ENCODE measurements around the gene MDK.
A peak's percentile ranks its signal among the peaks of the same experiment; 100 is the strongest.

MDK gene

DNA sequence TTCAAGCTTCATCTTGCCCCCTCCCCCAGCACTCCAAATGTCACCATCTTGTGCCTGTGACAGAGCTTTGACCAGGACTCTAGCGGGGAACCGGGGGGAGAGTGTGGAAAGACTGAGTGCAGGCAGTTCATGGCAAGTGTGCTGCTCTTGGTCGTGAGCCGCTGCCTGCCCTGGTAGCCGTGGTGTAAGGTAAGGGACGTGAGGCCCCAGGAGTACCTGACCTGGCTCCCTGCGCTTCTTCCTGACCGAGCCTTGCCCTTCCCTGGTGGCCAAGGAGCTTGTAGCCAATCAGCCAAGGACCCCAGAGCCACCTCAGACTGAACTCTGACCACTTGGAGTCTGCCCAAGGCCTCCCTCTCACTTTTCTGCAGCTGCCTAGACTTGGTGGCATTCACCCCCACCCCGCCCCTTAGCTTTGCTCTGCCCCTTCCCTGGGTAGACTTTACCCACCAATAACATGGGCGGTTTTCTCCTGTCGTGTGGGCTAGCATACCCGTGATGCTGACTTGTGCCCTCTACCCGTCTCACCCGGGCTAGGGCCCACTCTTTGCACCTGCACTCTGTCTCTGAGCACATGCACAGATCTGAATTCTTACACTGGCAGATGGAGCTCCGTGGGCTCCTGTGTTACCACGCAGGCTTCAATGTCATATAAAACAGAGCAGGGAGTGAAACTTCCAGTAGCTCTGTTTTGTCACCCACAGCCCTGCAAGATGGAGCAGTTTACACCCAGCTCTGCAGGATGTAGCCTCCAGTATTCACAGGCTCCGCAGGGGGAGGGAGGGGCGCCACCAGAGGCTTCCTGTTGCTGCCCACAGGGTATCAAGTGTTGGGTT lies 32.7 kb upstream of the MDK start:
- no peak for DNase-seq

GRCh38 chr11:46350695-46351094 lies 30.8 kb upstream of the MDK start:
- DNase-seq: no peak

GRCh38 chr11:46351148-46351547 lies 30.3 kb upstream of the MDK start:
- no peak for DNase-seq

DNA sequence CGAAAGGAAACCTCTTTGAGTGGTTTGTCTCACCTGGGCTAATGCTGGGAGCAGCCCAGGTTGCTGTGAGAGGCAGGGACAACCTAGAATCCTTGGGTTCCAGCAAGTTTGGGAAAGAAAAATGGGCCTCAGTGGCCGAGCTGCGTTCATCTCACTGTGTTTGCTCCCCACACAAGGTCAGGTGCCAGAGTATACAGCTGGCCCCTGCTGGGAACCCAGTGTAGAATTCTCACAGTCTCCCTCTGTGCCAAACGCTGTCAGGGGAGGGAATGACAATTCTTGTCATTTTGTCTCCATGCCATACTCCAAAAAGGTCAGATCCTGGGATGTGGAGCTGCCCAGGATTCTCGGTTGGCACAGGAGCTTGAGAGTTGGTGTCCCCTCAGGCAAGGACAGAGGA lies 29.9 kb upstream of the MDK start:
- no peak for DNase-seq

GRCh38 chr11:46352063-46352841 lies 29.2 kb upstream of the MDK start:
- peak; percentile 81 for DNase-seq

DNA sequence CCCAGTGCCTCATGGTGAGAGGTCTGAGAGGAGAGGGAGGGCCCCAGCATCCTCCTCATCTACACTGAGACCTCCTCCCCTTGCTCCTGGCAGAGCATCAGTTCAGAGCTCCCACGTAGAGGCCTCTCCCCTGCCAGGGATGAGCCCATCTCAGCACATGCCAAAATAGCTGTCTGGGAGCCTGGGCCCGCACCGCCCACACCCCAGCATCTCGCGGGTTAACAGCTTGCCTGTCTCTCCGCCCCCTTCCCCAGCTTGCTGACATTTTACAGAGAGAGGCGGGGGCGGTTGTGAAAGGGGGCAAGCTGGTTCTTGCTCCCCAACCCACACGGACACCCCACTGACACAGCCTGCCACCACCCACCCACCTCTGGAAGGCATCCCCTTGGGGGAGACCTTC lies 27.8 kb upstream of the MDK start:
- no peak for DNase-seq

- no peak for DNase-seq
Measured at GRCh38 chr11:46356924-46357482, 24.5 kb upstream of the MDK start.

DNA sequence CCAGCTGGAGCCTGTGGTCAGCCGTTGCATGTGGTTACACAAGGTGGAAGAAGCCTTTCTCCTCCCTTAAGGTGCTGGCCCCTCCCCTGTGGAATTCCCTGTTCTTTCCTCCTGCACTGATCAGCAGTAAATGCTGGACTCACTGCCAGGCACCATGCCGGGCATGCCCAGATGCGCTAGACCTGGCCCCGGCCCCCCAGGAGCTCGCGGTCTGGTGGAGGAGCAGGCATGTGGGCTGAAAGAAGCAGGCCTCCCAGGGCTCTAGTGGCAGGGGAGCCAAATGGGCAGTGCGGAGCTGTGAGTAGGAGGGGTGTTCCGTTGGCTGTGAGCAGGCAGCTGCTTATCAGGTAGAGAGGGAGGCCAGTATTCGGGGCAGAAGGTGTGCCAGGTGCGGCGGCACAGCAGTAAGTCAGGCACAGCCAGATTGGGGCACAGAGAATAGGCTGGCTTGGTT lies 24.0 kb upstream of the MDK start:
- peak; percentile 61 for DNase-seq

GRCh38 chr11:46359953-46360352 lies 21.5 kb upstream of the MDK start:
- DNase-seq: no peak

DNA sequence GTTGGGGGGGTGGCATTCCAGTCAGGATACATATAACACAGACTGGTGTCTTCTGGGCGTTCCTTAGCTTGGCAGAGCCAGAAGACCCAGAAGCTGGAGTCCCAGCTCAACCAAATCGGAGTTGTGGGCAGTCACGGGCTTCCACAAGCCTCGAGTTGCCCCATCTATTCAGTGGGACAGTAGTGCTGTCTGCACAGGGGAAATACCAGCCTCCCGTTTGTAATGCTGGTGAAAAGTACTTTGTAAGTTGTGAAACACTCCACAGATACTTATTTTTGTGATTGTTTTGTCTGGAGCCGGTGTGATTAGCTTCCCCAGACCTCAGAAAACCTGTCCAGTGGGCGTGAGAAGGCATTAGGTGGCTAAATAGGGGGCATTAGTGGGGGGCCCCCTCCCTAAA lies 20.6 kb upstream of the MDK start:
- no peak for DNase-seq

DNA sequence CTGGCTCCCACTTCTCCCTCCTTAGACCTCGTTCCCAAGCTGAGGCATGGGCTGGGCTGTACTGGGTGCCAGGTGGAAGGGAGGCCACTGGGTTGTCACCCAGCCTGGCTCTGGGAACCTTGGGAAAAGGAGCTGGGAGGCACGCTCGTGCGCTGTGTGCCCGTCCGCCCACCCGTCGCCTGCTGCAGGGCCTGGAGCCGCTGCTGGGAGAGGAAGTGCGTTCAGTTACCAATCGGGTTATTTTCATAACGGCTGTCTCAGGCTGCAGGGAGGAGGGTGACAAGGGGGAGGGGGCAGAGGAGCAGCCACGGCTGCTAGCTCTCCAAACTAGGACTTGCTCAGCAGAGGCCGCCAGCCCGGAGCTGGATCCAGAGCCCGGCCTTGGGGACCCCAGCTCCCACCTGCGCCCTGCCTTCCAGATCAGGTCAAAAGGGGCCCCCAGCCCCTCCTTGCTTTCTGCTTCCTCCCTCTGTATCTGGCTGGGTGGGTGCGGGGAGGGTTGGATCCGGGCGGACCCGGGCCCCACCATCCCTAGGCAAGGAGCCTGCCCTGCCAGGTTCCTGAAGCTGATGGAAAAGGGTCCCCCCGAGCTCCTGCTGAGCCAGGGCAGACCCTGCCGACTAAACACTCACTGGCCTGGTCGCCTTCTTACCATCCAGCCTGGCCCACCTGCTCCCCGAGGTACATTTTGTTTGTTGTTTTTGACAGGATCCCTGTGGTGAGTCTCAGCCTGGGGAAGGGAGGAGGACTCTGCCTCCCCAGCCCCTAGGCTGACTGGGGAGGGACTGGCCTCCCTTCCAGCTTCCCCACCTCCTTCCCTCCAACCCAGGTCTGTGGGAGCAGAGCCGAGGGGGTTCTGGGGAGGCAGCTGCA lies 19.9 kb upstream of the MDK start:
- peak; percentile 97 for DNase-seq

- no peak for DNase-seq
Measured at GRCh38 chr11:46362156-46363030, 19.1 kb upstream of the MDK start.

- no peak for DNase-seq
Measured at GRCh38 chr11:46363031-46363407, 18.4 kb upstream of the MDK start.

- DNase-seq: no peak
Measured at GRCh38 chr11:46363455-46364005, 17.9 kb upstream of the MDK start.

DNA sequence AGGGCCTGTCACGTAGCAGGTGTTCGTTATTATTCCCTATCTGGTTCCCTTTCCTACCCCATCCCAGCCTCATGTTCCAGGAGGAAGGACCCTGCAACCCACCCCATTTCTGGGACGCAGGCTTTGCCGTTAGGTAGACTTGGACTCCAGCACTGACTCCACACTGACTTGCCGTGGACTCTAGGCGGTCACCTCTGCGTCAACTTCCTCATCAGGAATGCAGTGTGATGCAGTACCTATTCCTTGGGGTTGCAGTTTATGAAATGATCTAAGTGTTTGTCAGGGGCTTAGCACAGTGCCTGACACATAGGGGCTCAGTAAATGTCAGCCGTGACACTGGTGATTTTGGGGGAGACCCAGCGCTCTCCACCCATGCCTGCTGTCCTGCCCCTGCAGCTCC lies 17.4 kb upstream of the MDK start:
- no peak for DNase-seq

GRCh38 chr11:46364791-46365190 lies 16.7 kb upstream of the MDK start:
- no peak for DNase-seq

DNA sequence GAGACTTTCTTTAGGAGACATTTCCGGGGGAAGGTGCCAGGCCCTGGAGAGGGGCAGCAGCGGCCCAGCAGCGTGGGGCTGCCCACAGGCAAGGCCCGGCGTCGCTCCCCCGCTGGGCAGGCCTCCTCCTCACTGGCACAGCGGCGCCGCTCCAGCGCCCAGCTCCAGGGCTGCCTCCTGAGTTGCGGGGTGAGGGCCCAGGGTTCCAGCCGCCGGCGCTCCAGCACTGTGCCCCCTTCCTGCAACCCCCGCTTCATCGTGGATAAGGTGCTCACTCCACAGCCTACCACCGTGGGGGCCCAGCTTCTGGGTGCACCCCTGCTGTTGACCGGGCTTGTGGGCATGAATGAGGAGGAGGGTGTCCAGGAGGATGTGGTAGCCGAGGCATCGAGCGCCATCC lies 15.2 kb upstream of the MDK start:
- no peak for DNase-seq

GRCh38 chr11:46366661-46367161 lies 14.8 kb upstream of the MDK start:
- no peak for DNase-seq

DNA sequence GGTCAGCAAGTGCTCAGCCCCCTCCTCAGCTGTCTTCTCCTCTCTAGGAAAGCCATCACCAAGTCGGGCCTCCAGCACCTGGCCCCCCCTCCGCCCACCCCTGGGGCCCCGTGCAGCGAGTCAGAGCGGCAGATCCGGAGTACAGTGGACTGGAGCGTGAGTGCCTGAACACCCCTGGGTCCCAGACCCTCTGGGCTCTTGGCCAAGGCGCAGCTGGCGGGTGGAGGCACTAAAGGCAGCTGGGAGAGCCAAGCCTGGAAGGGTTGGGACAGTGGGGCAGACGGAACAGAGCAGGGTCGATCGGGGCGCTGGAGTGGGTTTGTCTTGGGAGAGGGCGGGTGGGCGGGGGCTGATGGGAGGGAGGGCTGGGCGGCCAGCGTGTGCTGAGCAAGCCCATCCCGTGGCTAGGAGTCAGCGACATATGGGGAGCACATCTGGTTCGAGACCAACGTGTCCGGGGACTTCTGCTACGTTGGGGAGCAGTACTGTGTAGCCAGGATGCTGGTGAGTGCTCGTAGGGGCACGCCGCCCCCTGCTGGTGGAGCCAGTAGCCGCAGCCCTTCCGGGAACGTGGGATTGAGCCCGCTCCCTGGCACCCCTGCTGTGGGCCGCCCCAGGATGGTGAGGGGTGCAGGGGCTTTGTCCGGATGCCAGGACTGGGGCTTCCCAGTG lies 14.1 kb upstream of the MDK start:
- peak; percentile 63 for DNase-seq

- no peak for DNase-seq
Measured at GRCh38 chr11:46367916-46368267, 13.6 kb upstream of the MDK start.

Measured in NCI-H526 treated with DMSO at 0.1 percent for 48 hours (cell line).